NCI-H82 treated with DMSO at 0.1 percent for 48 hours (cell line): ENCODE results near the gene ZNF566.
"Not testable (repeated sequence)": the region's sequence is repeated elsewhere in the genome, so short reads cannot be mapped to it uniquely, and the experiment has no call there.

Source experiments
- DNase-seq: peaks from one replicate; lab custom pipeline; 2025; ENCODE audit not compliant: unreplicated experiment; lab: John Stamatoyannopoulos, UW

Gene ZNF566

DNA sequence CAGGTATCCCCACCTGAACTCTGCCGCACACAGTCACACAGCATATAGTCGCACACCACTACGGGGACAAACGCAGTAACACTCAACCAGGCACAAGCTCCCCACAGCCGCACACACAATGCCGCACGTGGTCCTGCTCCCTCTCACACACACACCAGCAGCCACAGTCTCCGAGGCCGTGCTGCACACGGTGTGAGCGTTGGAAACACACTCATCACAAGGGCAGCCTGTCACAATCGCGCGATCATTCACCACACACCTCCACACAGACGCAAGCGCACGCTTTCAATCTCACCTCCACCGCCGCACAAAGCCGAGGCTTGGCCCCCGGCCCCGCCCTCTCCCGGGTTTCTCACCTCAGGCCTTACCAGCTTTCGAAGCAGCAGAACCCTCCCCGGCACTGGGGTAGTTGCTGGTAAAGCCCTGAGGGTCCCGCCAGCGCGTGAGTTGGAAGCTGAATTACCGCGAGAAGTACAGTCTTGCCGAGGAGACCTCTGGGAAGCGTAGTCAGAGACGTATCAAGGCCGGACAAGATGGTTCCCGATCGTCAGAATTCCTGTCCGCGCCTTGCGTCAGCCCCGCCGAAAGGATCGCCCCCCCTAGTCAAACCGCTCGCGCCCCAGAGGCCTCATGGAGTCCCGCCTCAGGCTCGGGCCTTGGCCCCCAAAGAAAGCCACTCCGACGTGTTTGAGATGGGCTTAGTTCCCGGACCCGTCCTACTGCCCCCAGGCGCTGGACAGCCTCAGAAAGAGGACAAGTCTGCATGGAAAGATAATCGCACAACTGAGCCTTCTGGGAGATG is at the start of gene ZNF566:
ZNF566 (minus strand) TSS at position 444 of the 802 bp plus-strand sequence. CDS start 13,004 bp downstream, outside the sequence.
- DNase-seq = peak; percentile 94

DNA sequence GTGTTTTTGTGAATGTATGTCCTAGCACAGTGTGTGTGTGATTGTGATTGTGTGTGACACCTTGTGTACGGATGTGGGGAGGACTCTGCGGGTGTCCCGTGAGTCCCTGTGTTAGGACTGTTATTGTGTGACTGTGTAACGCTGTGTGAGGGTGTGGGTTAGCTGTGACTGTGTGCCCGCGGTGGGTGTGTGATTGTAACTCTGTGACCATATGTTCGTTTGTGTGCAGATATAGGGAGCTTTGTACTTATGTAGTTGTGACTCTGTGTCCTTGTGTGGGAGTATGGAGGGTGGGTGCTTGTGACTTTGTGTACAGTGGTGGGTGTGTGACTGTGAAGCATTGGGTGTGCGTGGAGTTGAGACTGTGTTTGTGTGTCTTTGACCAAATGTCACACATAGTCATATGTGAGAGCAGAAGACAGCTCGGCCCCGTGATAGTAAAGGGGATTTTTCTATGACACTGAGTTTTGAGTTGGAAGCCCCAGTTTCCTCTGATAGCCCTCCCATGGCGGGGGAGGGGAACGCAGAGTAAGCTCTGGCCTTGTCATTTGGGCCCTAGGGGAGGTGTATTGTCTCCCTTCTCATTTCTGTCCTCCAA is 39.7 kb upstream of the ZNF566 start:
- DNase-seq = no peak

DNA sequence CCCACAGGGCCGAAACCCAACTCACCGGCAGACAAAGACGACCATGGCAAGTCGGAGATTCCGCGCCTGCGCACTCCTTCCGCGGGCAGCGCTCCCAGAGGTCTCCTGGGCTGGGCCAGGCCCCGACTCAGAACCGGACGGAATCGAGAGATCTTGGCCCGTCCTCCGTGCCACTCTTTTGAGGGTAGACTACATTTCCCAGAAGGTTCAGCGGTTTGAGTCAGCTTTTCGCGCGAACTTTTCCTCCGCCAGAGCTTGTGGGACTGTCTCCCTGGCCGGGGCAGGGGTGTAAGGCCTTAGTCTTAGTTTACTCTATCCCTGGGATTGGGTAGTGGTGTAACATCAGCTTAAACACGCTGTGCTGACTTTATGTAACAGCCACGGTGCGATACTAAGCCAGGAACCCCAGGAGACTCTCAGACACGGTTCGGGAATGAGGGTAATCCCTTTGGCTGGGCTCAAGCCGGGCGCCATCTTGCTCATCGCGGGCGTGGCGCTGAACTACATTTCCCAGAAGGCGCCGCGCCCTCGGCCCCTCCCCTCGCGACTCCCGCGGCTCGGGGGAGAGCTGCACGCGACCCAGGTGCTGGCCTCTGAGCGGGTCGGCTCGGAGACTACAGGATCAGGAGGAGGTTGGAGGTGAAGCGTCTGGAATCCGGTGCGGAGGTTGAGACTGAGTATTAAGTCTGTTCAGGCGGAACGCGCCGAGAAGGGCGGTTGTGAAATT is 39.0 kb upstream of the ZNF566 start, which contains the start of gene ZNF260:
ZNF260 (minus strand) TSS at position 78 of the 727 bp plus-strand sequence. CDS start 13,033 bp downstream, outside the sequence.
- peak; percentile 86 for DNase-seq

DNA sequence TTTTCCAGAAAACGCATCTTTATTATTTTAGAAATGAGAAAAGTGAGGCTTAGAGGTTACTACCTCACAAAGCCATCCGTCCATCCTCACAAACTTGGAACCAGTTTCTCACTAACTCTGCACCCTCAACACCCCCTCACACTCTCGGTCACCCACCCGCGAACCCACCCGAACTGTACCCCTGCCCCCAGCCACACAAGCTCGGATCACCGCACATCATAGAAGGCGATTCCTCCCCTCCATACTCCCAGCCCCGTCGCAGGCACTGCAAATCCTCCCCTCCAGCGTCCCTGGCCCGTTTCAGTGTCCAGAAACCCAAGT is 38.5 kb upstream of the ZNF566 start:
- no peak for DNase-seq

DNA sequence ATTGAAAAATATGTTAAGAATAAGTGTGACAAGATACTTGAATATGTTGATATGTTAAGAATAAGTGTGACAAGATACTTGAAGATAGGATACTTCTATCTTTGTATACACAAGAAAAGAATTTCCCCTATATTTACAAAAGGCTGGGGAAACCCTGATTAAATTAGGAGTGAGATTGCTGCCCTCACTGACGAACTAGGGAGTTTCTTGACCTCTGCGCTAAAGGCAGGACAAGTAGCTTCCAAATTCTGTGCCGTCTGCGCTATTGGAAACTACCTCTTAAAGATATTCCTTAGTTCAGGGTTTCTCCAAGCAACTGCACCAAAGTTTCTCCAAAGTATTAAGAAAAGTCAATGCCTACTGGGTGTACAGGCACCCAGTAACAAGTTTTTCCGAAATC is 38.0 kb upstream of the ZNF566 start:
- no peak for DNase-seq

DNA sequence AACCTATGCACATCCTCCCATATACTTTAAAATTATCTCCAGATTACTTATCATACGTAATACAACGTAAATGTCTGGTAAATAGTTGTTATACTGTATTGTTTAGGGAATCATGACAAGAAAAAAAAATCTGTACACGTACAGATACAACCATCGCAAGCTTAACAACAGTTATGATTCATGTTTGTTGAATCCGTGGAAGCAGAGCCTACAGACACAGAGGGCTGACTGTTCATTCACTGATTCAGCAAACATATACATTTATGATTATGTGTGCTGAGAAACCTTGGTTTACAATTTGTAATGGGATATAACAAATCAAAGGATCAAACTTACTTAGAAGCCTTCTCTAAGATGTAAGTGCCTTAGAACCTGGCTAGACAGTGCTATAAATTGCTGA is 37.2 kb upstream of the ZNF566 start:
- DNase-seq = no peak

DNA sequence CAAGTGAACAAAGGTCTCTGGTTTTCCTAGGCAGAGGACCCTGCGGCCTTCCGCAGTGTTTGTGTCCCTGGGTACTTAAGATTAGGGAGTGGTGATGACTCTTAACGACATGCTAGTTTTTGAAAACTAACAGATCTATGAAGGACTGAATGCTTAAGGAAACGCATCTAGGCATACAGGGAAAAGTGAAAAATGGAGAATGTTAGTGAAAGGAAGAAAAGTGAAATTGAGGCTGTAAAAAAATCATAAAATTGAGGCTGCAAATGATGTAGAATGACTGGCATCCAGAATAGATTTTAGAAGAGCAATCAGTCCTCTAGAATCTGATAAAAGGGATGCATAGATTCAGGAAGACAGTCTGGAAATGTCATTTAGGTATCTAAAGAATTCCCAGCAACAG is 35.3 kb upstream of the ZNF566 start:
- DNase-seq = no peak

DNA sequence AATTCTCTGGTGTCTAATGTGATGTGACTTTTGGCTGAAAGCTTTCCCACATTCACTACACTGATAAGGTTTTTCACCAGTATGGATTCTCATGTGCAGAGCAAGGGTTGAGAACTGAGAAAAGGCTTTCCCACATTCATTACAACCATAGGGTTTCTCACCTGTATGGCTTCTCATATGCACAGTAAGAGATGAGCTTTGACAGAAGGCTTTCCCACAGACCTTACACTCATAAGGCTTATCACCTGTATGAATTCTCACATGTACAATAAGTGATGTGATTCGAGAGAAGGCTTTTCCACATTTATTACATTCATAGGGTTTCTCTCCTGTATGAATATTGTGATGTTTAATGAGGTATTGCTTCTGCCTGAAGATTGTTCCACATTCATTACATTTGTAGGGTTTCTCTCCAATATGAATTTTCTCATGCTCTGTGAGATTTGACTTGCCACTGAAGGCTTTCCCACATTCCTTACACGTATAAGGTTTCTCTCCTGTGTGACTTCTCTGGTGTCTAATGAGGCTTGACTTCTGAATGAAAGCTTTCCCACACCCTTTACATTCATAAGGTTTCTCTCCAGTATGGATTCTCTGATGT is 24.8 kb upstream of the ZNF566 start:
- no peak for DNase-seq

DNA sequence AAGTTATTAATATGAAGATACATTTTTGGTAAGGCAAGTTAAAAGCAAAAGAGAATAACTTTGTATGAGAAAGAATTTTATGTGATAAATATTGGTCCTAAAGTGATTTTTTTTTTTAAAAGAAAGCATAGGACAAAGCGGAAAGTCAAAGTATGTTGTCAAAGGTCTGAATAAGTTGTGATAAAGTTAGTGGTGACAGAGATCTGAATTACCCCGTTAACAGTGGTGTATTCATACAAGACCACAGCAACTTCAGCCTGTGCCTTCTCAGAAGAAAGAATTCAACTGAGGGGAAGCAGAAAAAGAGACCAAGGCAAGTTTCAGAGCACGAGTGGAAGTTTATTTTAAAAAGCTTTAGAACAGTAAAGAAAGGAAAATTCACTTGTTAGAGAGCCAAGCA is 19.0 kb upstream of the ZNF566 start:
- DNase-seq = no peak

DNA sequence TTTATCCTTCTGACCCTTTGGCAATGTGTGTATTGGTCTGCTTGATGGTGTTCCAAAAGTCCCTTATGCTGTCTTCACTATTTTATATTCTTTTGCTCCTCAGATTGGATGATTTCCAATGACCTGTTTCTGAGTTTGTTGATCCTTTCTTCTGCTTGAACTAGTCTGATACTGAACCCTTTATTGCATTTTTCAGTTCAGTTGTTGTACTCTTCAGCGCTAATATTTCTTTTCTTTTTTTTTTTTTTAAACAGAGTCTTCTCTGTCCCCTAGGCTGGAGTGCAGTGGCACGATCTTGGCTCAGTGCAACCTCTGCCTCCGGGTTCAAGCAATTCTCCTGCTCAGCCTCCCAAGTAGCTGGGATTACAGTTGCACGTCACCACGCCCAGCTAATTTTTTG is 12.6 kb upstream of the ZNF566 start:
- DNase-seq = no peak

DNA sequence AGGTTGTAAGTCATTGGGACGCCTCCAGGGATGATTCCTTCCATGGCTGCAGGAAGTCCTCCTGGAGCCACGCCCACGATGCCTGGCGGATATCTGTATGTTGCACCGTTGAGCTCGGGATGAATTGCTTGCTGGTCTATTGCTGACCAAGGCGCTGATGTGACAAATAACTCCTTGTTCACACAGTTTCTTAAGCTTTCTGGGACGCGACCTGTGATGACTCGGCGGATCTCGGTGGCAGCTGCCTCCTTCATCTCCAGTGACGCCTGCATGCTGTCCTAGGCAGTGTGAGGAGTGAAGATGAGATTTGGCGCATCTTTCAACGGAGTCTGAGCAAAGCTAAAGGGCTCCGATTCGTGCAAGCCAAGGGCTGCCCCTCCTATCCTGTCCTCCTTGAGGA is 7.6 kb upstream of the ZNF566 start:
- DNase-seq = no peak

DNA sequence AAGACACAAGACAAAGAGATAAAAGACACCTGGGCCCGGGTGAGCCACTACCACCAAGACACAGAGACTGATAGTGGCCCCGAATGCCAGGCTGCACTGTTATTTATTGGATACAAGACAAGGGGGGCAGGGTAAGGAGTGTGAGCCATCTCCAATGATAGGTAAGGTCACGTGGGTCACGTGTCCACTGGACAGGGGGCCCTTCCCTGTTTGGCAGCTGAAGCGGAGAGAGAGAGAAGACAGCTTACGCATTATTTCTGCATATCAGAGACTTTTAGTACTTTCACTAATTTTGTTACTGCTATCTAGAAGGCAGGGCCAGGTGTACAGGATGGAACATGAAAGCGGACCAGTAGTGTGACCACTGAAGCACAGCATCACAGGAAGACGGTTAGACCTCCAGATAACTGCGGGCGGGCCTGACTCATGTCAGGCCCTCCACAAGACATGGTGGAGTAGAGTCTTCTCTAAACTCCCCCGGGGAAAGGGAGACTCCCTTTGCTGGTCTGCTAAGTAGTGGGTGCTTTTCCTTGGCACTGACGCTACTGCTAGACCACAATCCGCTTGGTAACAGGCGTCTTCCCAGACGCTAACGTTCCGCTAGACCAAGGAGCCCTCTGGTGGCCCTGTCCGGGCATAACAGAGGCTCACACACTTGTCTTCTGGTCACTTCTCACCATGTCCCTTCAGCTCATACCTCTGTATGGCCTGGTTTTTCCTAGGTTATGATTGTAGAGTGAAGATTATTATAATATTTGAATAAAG is 3.5 kb upstream of the ZNF566 start:
- DNase-seq = not testable (repeated sequence)

DNA sequence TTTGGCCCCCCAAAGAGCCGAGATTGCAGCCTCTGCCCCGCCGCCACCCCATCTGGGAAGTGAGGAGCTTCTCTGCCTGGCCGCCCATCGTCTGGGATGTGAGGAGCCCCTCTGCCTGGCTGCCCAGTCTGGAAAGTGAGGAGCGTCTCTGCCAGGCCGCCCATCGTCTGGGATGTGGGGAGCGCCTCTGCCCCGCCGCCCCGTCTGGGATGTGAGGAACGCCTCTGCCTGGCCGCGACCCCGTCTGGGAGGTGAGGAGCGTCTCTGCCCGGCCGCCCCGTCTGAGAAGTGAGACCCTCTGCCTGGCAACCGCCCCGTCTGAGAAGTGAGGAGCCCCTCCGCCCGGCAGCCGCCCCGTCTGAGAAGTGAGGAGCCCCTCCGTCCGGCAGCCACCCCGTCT is 1.5 kb upstream of the ZNF566 start:
- not testable (repeated sequence) for DNase-seq

DNA sequence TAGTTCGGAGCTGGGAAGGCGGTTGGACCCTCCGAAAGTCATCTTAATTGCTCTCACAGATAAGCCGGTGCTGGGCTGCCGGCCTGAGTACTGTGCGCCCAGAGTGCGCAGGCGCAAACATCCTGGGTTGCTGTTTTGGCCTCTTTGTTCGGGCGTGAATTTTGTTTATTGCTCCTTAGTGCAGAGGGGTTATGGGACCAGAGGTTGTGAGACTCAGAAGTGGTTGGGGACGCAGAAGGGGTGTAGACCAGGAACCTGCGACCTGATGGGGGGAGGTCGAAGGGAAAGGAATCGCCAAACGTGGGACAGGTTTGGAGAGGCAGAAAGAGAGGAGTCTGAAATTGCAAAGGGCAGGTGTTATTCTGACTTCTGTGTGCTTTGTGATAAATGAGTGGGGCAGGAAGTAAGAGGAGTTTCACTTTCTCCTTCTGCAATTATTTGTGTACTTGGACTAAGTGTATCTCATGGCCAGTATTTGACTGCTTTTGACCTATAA is 607 bp upstream of the ZNF566 start:
- DNase-seq = peak; percentile 97

DNA sequence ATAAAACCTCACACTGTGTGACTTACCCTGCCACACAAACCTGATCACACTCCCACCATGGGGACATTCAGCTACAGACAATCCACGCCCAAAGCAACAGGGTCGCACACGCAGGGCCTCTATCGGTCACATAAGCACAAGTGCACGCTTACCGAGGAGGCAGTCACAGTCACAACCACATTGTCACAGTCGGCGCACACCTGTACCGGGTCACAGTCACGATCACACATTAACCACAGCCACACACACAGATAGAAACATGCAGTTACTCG is 579 bp downstream of the ZNF566 start:
- peak; percentile 50 for DNase-seq

DNA sequence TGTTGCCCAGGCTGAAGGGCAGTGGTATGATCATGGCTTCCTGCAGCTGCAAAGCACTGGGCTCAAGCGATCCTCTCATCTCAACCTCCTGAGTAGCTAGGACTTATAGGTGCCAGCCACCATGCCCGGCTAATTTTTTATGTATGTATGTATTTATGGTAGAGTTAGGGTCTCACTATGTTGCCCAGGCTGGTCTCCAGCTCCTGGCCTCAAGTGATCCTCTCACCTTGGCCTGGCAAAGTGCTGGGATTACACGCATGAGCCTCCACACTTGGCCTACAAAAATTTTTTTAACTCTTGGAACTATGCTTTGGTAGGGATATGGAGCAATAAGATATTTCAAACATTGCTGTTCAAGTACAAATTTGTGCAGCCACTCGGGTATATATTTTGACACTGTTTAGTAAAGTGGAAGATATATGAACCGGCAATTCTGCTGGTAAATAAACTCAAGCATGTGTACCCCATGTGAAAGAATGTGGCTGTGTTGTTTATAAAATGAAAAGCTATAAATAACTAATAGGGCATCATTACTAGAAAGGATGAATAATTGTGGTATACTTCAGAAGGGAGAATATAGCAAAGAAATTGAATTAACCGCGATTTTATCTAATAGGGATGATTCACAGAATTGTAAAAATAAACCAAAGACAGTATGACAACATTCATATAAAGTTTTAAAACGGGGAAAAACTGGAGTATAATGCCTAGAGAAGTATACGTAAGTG is 1.1 kb downstream of the ZNF566 start:
- no peak for DNase-seq

DNA sequence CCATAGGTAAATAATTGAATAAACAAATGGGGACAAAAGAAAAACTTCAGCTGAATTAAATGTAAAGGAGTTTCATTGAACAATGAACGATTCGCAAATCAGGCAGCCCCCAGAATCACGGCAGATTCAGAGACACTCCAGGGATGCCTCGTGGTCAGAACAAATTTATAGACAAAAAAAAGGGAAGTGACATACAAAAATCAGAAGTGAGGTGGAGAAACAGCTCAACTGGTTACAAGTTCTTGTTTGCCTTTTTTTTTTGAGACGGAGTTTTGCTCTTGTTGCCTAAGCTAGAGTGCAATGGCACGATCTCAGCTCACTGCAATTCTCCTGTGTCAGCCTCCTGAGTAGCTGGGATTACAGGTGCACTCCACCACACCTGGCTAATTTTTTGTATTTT is 5.7 kb downstream of the ZNF566 start:
- no peak for DNase-seq

DNA sequence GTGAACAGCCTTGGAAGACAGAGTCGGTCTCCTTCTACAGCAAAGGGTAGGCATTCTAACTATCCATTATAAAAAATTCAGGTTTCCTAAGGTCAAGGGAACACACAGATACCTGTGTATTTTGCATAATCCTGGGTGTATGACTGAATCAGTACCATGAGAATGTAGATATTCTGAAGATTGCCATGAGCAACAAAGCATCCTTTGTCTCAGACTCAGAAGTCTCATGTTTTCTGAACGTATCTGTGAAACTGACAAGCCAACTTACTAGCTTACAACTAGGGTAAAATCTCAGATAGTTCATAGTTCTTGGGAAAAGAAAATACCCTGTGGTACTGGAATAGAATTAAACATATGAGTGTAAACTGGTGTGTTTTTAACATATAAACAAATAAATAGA is 6.5 kb downstream of the ZNF566 start:
- no peak for DNase-seq

DNA sequence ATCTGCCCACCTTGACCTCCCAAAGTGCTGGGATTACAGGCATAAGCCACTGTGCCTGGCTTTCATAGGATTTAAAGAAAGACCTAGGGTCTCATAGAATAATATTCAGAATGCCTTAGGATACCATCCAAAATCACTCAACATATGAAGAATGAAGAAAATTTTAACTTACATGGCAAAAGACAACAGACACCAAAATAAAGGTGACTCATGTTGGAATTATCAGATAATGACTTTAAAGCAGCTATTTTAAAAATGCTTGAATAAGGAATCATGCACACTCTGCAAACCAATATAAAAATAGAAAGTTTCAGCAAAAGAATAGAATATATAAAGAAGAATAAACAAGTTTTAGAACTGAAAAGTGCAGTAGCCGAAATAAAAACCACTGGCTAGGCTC is 29.3 kb downstream of the ZNF566 start:
- no peak for DNase-seq

DNA sequence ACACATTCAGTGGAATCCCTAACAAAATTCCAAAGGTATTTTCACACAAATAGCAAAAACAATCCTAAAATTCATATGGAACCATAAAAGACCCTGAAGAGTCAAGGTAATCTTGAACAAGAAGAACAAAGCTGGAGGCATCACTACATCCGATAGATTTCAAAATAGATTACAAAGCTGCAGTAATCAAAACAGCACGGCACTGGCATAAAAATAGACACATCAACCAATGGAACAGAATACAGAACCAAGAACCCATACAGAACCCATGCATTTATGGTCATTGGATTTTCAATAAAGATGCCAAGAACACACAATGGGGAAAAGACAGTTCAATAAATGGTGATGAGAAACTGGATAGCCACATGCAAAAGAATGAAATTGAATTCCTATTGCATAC is 32.5 kb downstream of the ZNF566 start:
- DNase-seq = no peak
